Measurements from ENCODE around the gene KLF13. TPM values are rescaled to one million over a fixed set of nuclear protein-coding genes. Genes with fewer than 3 reads are reported as not detected.

KLF13 gene
- total RNA-seq, 1 donor from 2014 or later: 67.7 TPM

DNA sequence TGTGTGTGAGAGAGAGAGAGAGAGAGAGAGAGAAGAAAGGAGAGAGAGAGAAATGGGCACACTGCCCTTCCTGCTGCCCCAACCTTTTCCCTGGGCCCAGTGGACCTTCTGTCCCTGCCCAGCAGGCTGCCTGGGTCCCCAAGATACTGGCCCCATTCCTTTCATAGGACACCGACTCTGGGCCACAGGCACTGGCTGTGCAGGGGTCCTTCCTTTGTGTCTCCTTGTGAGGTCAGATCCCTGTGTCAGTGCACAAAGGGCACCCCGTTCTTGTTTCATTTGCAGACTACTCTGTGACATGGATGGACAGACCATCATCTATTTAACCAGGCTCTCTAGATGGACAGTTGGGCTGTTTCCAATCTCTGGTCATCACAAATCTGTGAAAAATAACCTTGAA is 21.3 kb upstream of the KLF13 start:
- DNase-seq (ENCODE audit: low read depth): no peak
- H3K36me3 ChIP-seq (ENCODE audit: control insufficient read depth, insufficient read depth, low read length): no peaks in the 10 kb centered on the region

DNA sequence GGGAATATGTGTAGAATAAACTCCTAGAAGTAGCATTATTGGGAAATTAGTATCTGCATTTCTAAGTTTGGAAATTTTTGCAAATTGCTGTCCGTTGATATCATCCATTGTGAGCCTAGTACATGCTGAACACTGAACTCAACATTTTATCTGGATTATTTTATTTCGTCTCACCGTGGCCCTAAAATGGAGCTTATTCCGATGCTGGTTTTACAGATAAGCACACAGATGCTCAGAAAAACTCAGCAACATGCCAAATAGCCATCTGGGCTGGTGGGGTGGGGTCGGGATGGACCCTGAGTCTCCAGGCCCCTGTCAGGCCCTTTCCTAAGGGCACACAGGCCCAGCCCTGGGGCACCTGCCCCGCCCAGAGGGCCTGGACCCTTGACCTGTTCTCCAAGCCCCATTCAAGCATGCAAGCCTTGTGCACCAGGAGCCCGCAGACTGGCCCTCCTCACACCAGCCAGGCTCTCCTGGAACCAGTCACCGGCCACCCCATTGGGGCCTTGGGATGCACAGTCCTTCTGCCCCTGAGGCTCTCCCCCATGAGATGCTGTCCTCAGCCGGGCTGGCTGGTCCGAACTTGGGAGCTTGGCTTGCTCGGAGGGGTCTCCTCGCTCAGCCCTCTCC is 20.7 kb upstream of the KLF13 start:
- DNase-seq (ENCODE audit: low read depth): no peak
- TF ChIP-seq, protein P1, sequence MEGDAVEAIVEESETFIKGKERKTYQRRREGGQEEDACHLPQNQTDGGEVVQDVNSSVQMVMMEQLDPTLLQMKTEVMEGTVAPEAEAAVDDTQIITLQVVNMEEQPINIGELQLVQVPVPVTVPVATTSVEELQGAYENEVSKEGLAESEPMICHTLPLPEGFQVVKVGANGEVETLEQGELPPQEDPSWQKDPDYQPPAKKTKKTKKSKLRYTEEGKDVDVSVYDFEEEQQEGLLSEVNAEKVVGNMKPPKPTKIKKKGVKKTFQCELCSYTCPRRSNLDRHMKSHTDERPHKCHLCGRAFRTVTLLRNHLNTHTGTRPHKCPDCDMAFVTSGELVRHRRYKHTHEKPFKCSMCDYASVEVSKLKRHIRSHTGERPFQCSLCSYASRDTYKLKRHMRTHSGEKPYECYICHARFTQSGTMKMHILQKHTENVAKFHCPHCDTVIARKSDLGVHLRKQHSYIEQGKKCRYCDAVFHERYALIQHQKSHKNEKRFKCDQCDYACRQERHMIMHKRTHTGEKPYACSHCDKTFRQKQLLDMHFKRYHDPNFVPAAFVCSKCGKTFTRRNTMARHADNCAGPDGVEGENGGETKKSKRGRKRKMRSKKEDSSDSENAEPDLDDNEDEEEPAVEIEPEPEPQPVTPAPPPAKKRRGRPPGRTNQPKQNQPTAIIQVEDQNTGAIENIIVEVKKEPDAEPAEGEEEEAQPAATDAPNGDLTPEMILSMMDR (IDR thresholded peaks at IDR 0.05; ENCODE audit: insufficient read depth, low read length, poor library complexity, severe bottlenecking): no peak
- Histone ChIP-seq H3K36me3 (ENCODE audit: control insufficient read depth, insufficient read depth, low read length) (no peaks in the 10 kb centered on the region), H3K4me3 (ENCODE audit: low read depth, low read length) (no peak overlapping the region), H3K27me3 (ENCODE audit: control insufficient read depth, insufficient read depth, low read length) (peaks cover 28% of the 10 kb centered on the region)

More for the DNA sequence above, 21.3 kb upstream of the KLF13 start:
- TF ChIP-seq, protein P1 (IDR thresholded peaks at IDR 0.05; ENCODE audit: insufficient read depth, low read length, poor library complexity, severe bottlenecking): no peak
- Histone ChIP-seq H3K27me3 (ENCODE audit: control insufficient read depth, insufficient read depth, low read length) (peaks cover 28% of the 10 kb centered on the region), H3K4me3 (ENCODE audit: low read depth, low read length) (no peak overlapping the region)

DNA sequence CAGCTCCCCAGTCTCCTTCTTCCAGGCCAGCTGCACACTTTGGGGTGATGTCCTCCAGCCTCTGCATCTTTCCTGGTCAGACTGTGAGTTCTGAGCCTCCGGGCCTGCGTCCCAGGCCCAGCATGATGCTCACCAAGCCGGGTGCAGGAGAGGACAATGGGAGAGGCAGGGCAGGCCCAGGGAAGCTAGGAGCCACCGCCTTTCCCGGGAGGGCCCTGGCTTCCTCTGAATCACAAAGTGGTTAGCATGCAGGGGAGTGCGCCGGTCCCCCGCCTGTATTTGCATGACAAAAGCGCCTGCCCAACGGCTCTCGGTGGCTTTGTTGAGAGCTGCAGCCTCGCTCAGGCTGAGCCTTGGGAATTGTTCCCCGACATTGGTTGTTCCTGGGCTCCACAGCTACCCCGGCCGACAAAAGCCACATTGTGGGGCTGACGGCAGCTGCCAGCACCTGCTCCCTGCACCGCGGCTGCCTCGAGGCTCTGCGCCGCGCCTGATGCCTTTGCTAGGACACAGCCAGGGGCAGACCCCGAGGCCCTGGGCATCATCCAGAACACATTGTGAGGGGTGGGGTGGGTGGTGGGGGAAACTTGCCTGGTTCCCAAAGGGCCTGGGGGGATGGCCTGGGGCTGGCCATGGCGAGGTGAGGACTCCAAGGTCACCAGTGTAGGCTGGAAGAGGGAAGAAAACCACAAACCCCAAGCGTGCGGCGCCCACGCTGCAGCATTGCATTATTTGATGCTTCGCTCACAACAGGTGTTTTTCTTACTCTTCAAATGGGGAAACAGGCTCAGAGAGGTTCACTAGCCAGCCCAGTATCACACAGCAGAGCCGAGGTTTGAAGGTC is 20.0 kb upstream of the KLF13 start:
- Histone ChIP-seq H3K36me3 (ENCODE audit: control insufficient read depth, insufficient read depth, low read length) (no peaks in the 10 kb centered on the region), H3K27me3 (ENCODE audit: control insufficient read depth, insufficient read depth, low read length) (peaks cover 28% of the 10 kb centered on the region), H3K4me3 (ENCODE audit: low read depth, low read length) (no peak overlapping the region)
- TF ChIP-seq, protein P1 (IDR thresholded peaks at IDR 0.05; ENCODE audit: insufficient read depth, low read length, poor library complexity, severe bottlenecking): no peak
- DNase-seq (ENCODE audit: low read depth): no peak

DNA sequence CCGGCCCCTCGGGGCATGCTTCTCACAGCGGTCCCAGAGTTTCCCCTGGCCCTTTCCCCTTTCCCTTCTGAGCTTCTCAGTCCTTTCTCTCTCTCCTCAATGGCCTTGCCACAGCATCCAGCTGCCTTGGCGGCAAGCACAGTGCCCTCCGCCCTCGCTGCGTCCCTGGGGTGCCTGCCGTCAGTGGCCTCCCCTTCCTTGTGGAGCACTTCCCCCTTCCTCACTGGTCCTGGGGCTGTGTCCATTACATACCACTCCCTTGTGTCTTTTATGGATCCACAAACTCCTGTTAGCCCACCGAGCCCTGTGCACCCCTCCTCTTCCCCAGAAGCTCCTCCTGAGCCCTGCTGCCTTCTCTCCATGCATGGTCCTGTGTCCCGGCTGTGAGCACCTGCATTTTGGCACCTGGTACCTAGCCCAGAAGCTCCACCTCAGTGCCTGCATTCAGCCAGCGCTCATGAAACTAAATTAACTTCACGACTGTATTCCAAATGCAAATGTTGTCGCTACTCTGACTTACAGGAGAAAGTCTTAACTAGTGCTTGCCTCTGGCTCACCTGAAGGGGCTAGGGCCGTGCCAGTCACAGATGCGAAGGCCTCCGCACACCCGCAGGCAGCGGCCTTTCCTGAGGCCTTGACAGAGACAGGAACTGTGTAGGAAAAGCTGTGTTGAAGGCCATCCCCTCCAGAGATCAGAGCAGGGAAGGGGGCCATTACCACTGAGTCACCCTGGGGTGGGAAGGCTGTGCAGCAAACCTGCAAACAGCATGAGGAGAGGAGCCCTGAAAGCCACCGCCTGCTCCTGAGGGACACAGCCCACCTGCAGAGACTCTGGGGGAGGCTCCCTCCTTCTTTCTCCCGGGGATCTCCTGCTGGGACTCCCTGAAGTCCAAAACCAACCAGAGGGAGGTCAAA is 19.1 kb upstream of the KLF13 start:
- Histone ChIP-seq H3K4me3 (ENCODE audit: low read depth, low read length) (no peak overlapping the region), H3K36me3 (ENCODE audit: control insufficient read depth, insufficient read depth, low read length) (no peaks in the 10 kb centered on the region), H3K27me3 (ENCODE audit: control insufficient read depth, insufficient read depth, low read length) (peaks cover 27% of the 10 kb centered on the region)
- DNase-seq (ENCODE audit: low read depth): no peak
- TF ChIP-seq, protein P1 (IDR thresholded peaks at IDR 0.05; ENCODE audit: insufficient read depth, low read length, poor library complexity, severe bottlenecking): no peak

DNA sequence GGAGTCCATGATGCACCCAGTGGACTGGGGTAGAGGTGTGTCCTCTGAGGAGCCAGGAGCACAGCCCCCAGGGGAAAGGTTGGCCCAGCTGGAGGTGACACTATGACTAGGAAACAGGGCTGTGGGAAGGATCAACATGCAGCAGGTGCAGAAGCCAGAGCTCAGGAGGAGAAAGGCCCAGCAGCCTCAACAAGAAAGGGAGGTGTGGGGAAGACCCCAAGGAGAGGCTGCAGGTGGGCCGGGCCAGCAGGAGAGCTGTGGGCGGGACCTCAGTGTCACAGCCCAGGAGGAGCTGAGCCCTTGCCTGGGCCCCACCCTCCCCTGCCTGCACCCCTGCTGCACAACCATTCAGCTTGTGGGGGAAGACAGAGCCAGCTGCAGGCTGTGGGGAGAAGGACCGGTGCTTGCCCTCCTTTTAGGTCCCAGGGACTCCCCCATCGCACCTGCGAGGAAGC is 18.4 kb upstream of the KLF13 start:
- TF ChIP-seq, protein P1 (IDR thresholded peaks at IDR 0.05; ENCODE audit: insufficient read depth, low read length, poor library complexity, severe bottlenecking): no peak
- no peak overlapping the region for H3K4me3 ChIP-seq (ENCODE audit: low read depth, low read length)
- no peaks in the 10 kb centered on the region for H3K36me3 ChIP-seq (ENCODE audit: control insufficient read depth, insufficient read depth, low read length)
- peaks cover 25% of the 10 kb centered on the region for H3K27me3 ChIP-seq (ENCODE audit: control insufficient read depth, insufficient read depth, low read length)
- DNase-seq (ENCODE audit: low read depth): no peak

Data from kidney epithelial cell (primary cell).